H1 (cell line): ENCODE data around the gene HS3ST5. TPM values are rescaled to one million over a fixed set of nuclear protein-coding genes. Genes with fewer than 3 reads are reported as not detected.

Source experiments
- BACH1 ChIP-seq: IDR thresholded peaks from 2 replicates; pipeline ENCODE4 v1.6.1; 2012; ENCODE audit warnings: low read length, improper control_type of control experiment
- EZH2 ChIP-seq: fragments of 200-600 bp; sonication (generic); IDR thresholded peaks from 2 replicates; pipeline ENCODE4 v1.7.1; 2012; ENCODE audit warnings: low read depth, mild to moderate bottlenecking, moderate library complexity, low read length, inconsistent platforms; ENCODE audit not compliant: severe bottlenecking
- SP2 ChIP-seq: IDR thresholded peaks from 2 replicates; pipeline ENCODE4 v1.6.1; 2012; ENCODE audit warnings: mild to moderate bottlenecking, low read length, inconsistent platforms
- TCF12 ChIP-seq: IDR thresholded peaks from 2 replicates; pipeline ENCODE4 v1.6.1; 2011; ENCODE audit warnings: low read depth, mild to moderate bottlenecking, low read length
- polyA plus RNA-seq, 7 experiments: library from polyadenylated mRNA; depleted of rRNA in 3 of 7; stranded (reverse) in 5 of 7; unstranded in 2 of 7; fragments of >200 nt in 5 of 7; fragments of 200-250 nt in 2 of 7; gene quantifications; 1 replicate in 5 of 7; 2 replicates in 1 of 7; 4 replicates in 1 of 7; pipeline versions ENCODE4 v1.2.1 to v1.2.3, GENCODE V29; 2011 to 2013; ENCODE audit warnings: missing spikeins in 2 of 7, mixed read lengths in 2 of 7
- total RNA-seq: library from RNA; stranded (reverse); fragmentation: NEBNext Ultra II Directional; extraction: Animal tissue kit (Norgen Biotek cat#: 25700); gene quantifications from 2 replicates; pipeline ENCODE4 v1.2.1, GENCODE V29; 2021
- TF ChIP-seq, protein P1 (sequence below): IDR thresholded peaks from 2 replicates; pipeline ENCODE4 v1.6.1; 2012; ENCODE audit warnings: low read length, inconsistent platforms

The HS3ST5 gene
- total and polyA plus RNA-seq, 2 of the 8 experiments (the other 6 are each of a cell fraction or from before 2014, with no cell fraction given), result 1.2 to 9.9 TPM

GRCh38 chr6:114284281-114284680 lies 58.5 kb downstream of the HS3ST5 start (continued):
- TF ChIP-seq, protein P1, sequence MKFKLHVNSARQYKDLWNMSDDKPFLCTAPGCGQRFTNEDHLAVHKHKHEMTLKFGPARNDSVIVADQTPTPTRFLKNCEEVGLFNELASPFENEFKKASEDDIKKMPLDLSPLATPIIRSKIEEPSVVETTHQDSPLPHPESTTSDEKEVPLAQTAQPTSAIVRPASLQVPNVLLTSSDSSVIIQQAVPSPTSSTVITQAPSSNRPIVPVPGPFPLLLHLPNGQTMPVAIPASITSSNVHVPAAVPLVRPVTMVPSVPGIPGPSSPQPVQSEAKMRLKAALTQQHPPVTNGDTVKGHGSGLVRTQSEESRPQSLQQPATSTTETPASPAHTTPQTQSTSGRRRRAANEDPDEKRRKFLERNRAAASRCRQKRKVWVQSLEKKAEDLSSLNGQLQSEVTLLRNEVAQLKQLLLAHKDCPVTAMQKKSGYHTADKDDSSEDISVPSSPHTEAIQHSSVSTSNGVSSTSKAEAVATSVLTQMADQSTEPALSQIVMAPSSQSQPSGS, result no peak
- TF ChIP-seq EZH2, result no peak
- TF ChIP-seq BACH1, result no peak
- TF ChIP-seq SP2, result no peak
- no peak for TF ChIP-seq TCF12
